ENCODE data around the gene STOX2.

- TF ChIP-seq ZNF565 (CRISPR knock-in tag; conservative IDR thresholded peaks at IDR 0.05; ENCODE audit: low read depth) (no peak), CSRNP3 (CRISPR knock-in tag; IDR thresholded peaks at IDR 0.05) (no peak), PATZ1 (CRISPR knock-in tag; IDR thresholded peaks at IDR 0.05; ENCODE audit: borderline replicate concordance) (no peak), BACH2 (CRISPR knock-in tag; IDR thresholded peaks at IDR 0.05; ENCODE audit: borderline replicate concordance) (no peak), ZFP3 (CRISPR knock-in tag; IDR thresholded peaks at IDR 0.05) (no peak), ISL1 (CRISPR knock-in tag; IDR thresholded peaks at IDR 0.05) (no peak), POU6F1 (CRISPR knock-in tag; IDR thresholded peaks at IDR 0.05; ENCODE audit: borderline replicate concordance, low read depth) (no peak), SNAI2 (CRISPR knock-in tag; IDR thresholded peaks at IDR 0.05) (no peak), TOX (CRISPR knock-in tag; IDR thresholded peaks at IDR 0.05; ENCODE audit: borderline replicate concordance) (no peak), TCF4 (CRISPR knock-in tag; IDR thresholded peaks at IDR 0.05; ENCODE audit: borderline replicate concordance) (no peak)
Observed at GRCh38 chr4:183909187-183909586, 4.1 kb downstream of the STOX2 start.

Measured in SK-N-SH treated with all-trans-retinoic acid at 6 μM for 48 hours (cell line).